Neural cell (in vitro differentiated cells): ENCODE data around the gene FABP7.

Source experiments
- POLR2AphosphoS5 ChIP-seq: IDR thresholded peaks from 2 replicates; pipeline ENCODE4 v1.6.1; 2012
- RAD21 ChIP-seq: fragments of 450-650 bp; conservative IDR thresholded peaks from 2 replicates; pipeline ENCODE4 v1.6.1; 2014; ENCODE audit warnings: antibody characterized with exemption, mild to moderate bottlenecking, moderate library complexity
- SMC3 ChIP-seq: fragments of 450-650 bp; conservative IDR thresholded peaks from 2 replicates; pipeline ENCODE4 v1.6.1; 2014; ENCODE audit warnings: antibody characterized with exemption, mild to moderate bottlenecking, moderate library complexity; ENCODE audit not compliant: poor library complexity
- TF ChIP-seq, protein P1 (sequence below): fragments of 450-650 bp; IDR thresholded peaks from 2 replicates; pipeline ENCODE4 v1.5.1; 2014; ENCODE audit warnings: antibody characterized with exemption, mild to moderate bottlenecking, moderate library complexity; ENCODE audit not compliant: poor library complexity, severe bottlenecking
- TF ChIP-seq, protein P2 (sequence below): IDR thresholded peaks from 2 replicates; pipeline ENCODE4 v1.6.1; 2012; ENCODE audit warnings: borderline replicate concordance

DNA sequence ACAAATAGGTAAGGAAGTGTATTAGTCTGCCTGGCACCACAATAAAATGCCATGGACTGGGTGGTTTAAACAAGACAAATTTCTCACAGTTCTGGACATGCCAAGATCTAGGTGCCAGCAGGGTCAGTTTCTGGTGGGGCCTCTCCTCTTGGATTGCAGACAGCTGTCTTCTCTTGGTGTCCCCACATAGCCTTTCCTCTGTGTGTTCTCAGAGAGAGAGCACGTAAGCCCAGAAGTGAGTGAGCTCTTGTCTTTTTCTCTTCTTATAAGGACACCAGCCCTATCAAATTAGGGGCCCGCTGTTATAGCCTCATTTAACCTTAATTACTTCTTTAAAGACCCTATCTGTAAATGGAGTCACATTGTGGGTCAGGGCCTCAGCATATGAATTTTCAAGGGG, 37.8 kb downstream of the FABP7 start:
- TF ChIP-seq, protein P1, sequence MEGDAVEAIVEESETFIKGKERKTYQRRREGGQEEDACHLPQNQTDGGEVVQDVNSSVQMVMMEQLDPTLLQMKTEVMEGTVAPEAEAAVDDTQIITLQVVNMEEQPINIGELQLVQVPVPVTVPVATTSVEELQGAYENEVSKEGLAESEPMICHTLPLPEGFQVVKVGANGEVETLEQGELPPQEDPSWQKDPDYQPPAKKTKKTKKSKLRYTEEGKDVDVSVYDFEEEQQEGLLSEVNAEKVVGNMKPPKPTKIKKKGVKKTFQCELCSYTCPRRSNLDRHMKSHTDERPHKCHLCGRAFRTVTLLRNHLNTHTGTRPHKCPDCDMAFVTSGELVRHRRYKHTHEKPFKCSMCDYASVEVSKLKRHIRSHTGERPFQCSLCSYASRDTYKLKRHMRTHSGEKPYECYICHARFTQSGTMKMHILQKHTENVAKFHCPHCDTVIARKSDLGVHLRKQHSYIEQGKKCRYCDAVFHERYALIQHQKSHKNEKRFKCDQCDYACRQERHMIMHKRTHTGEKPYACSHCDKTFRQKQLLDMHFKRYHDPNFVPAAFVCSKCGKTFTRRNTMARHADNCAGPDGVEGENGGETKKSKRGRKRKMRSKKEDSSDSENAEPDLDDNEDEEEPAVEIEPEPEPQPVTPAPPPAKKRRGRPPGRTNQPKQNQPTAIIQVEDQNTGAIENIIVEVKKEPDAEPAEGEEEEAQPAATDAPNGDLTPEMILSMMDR, result no peak
- TF ChIP-seq POLR2AphosphoS5 (no peak), RAD21 (no peak), SMC3 (no peak)
- TF ChIP-seq, protein P2, sequence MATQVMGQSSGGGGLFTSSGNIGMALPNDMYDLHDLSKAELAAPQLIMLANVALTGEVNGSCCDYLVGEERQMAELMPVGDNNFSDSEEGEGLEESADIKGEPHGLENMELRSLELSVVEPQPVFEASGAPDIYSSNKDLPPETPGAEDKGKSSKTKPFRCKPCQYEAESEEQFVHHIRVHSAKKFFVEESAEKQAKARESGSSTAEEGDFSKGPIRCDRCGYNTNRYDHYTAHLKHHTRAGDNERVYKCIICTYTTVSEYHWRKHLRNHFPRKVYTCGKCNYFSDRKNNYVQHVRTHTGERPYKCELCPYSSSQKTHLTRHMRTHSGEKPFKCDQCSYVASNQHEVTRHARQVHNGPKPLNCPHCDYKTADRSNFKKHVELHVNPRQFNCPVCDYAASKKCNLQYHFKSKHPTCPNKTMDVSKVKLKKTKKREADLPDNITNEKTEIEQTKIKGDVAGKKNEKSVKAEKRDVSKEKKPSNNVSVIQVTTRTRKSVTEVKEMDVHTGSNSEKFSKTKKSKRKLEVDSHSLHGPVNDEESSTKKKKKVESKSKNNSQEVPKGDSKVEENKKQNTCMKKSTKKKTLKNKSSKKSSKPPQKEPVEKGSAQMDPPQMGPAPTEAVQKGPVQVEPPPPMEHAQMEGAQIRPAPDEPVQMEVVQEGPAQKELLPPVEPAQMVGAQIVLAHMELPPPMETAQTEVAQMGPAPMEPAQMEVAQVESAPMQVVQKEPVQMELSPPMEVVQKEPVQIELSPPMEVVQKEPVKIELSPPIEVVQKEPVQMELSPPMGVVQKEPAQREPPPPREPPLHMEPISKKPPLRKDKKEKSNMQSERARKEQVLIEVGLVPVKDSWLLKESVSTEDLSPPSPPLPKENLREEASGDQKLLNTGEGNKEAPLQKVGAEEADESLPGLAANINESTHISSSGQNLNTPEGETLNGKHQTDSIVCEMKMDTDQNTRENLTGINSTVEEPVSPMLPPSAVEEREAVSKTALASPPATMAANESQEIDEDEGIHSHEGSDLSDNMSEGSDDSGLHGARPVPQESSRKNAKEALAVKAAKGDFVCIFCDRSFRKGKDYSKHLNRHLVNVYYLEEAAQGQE, result no peak
